CD4-positive, alpha-beta T cell treated with Interleukin-2 at 100 ng/mL for 4 hours (primary cell): ENCODE results near the gene RBKS.
"Not testable (repeated sequence)": the region's sequence is repeated elsewhere in the genome, so short reads cannot be mapped to it uniquely, and the experiment has no call there.

ENCODE experiments used
- DNase-seq: peaks from one replicate; pipeline ENCODE4 v3.0.0-alpha.2; 2020; ENCODE audit warnings: low spot score

The RBKS gene

GRCh38 chr2:27798486-27798885 lies 91.7 kb downstream of the RBKS start:
- DNase-seq, result no peak

GRCh38 chr2:27797841-27798240 lies 92.3 kb downstream of the RBKS start:
- no peak for DNase-seq

- DNase-seq, result no peak
These were observed 93.1 kb downstream of the RBKS start for GRCh38 chr2:27796791-27797765.

- DNase-seq, result no peak
These were observed 94.3 kb downstream of the RBKS start for GRCh38 chr2:27795868-27796277.

GRCh38 chr2:27795093-27795834 lies 94.9 kb downstream of the RBKS start:
- DNase-seq, result no peak

GRCh38 chr2:27792759-27793158 lies 97.4 kb downstream of the RBKS start:
- DNase-seq, result no peak

GRCh38 chr2:27790796-27791195 lies 99.4 kb downstream of the RBKS start:
- DNase-seq, result no peak

- DNase-seq, result no peak
These were observed 107.5 kb downstream of the RBKS start for GRCh38 chr2:27782701-27783100.

- no peak for DNase-seq
These were observed 108.7 kb downstream of the RBKS start for GRCh38 chr2:27781496-27781895.

- no peak for DNase-seq
These were observed 110.7 kb downstream of the RBKS start for GRCh38 chr2:27779417-27780055.

- no peak for DNase-seq
These were observed 113.5 kb downstream of the RBKS start for GRCh38 chr2:27776696-27777095.

- DNase-seq, result no peak
These were observed 114.1 kb downstream of the RBKS start for GRCh38 chr2:27776097-27776496.

- DNase-seq, result no peak
These were observed 116.2 kb downstream of the RBKS start for GRCh38 chr2:27773959-27774358.

GRCh38 chr2:27772804-27773203 lies 117.4 kb downstream of the RBKS start:
- DNase-seq, result no peak

GRCh38 chr2:27771548-27772335 lies 118.4 kb downstream of the RBKS start, which contains the start of gene MRPL33:
MRPL33 (plus strand) TSS chr2:27771719; CDS start chr2:27771778, 59 bp downstream.
- peak; percentile 89 for DNase-seq

GRCh38 chr2:27771202-27771547 lies 119.0 kb downstream of the RBKS start:
- no peak for DNase-seq

- no peak for DNase-seq
These were observed 123.9 kb downstream of the RBKS start for GRCh38 chr2:27766287-27766661.

GRCh38 chr2:27765621-27766286 lies 124.4 kb downstream of the RBKS start:
- DNase-seq, result peak; percentile 31

- not testable (repeated sequence) for DNase-seq
These were observed 125.7 kb downstream of the RBKS start for GRCh38 chr2:27764526-27764925.

GRCh38 chr2:27763907-27764267 lies 126.3 kb downstream of the RBKS start:
- DNase-seq, result no peak
